GM23338 (cell line): Measurements from ENCODE around the gene PCSK1N.

Experiments used
- JUNB ChIP-seq: IDR thresholded peaks from one replicate; pipeline ENCODE4 v1.6.1; 2016; ENCODE audit warnings: antibody characterized with exemption; ENCODE audit not compliant: unreplicated experiment
- TF ChIP-seq, protein P1 (sequence below), 2 experiments: fragments of 200-600 bp in 1 of 2; sonication (generic) in 1 of 2; conservative IDR thresholded peaks; 2 replicates each; pipeline versions ENCODE4 v1.5.1 to v1.6.1; 2016 to 2017; ENCODE audit warnings: antibody characterized with exemption in 2 of 2, low read depth in 2 of 2, mild to moderate bottlenecking in 2 of 2, moderate library complexity in 1 of 2

- TF ChIP-seq, protein P1, sequence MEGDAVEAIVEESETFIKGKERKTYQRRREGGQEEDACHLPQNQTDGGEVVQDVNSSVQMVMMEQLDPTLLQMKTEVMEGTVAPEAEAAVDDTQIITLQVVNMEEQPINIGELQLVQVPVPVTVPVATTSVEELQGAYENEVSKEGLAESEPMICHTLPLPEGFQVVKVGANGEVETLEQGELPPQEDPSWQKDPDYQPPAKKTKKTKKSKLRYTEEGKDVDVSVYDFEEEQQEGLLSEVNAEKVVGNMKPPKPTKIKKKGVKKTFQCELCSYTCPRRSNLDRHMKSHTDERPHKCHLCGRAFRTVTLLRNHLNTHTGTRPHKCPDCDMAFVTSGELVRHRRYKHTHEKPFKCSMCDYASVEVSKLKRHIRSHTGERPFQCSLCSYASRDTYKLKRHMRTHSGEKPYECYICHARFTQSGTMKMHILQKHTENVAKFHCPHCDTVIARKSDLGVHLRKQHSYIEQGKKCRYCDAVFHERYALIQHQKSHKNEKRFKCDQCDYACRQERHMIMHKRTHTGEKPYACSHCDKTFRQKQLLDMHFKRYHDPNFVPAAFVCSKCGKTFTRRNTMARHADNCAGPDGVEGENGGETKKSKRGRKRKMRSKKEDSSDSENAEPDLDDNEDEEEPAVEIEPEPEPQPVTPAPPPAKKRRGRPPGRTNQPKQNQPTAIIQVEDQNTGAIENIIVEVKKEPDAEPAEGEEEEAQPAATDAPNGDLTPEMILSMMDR (conservative IDR thresholded peaks at IDR 0.05; ENCODE audit: low read depth in 2 of 2), result 0 out of 4 replicates have a peak, but pooled peaks of 1 of the 2 experiments have one; percentile 6
- TF ChIP-seq JUNB, result no peak
Measured at GRCh38 chrX:48823053-48823452, 12.4 kb downstream of the PCSK1N start.
